ENCODE data around the gene SAMM50.
"Not testable (repeated sequence)": the region's sequence is repeated elsewhere in the genome, so short reads cannot be mapped to it uniquely, and the experiment has no call there.

The SAMM50 gene

DNA sequence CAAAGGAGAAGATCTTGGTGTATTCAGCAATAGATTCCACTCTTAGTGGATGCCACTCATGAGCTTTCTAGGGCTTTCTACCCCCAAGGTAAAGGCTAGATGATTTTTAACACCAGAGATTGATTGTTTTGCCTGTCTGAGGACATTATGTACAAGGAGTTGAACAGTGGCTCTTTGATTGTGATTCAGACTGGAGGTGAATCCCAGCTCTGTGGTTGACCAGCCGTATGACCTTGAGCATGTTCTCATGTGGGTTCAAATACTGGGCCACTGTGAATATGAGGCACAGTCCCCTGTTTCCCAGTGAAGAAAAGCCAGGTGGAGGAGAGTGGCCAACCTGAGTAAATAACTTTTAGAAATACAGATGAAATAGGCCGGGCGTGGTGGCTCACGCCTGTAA is 44.9 kb downstream of the SAMM50 start:
- DNase-seq (ENCODE audit: low read depth in 2 of 2): no peak

DNA sequence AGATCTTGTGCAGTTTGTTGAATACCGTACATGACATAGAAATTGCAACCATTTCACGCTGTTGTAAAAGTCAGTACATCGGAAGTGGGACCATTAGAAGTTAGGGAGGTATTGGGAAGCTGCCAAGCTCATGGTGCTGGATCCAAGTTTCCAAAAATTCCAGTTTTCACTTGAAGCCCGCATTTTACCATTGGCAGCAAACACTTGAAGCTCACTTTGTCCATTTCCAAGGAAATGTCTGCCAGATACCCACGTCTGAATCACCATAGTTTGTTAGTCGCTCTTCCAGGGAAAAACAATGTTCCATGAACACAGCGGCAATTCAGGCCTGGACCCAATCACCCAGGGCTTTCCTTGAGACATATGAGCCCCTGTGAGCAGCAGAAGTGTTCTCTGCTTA is 46.3 kb downstream of the SAMM50 start:
- no peak for DNase-seq (ENCODE audit: low read depth in 2 of 2)

DNA sequence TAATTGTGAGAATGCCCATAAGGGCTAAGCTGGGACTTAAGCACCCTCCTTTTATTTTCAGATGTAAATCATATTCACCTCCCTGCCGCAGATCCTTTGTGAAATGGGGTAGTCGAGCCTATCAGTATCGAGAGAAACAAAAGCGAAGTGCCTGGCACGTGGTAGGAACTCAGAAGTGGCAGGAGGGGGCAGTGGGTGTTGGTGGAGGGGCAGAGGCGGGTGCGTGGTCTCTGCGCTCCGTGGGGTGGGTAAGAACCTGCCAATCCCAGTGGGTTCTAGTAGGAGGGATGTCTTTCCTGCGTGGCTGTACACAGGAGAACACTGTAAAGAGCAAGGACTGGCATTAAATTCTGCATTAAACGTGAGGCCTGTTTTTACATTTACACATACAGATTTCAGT is 47.1 kb downstream of the SAMM50 start:
- DNase-seq (ENCODE audit: low read depth in 2 of 2): no peak

DNA sequence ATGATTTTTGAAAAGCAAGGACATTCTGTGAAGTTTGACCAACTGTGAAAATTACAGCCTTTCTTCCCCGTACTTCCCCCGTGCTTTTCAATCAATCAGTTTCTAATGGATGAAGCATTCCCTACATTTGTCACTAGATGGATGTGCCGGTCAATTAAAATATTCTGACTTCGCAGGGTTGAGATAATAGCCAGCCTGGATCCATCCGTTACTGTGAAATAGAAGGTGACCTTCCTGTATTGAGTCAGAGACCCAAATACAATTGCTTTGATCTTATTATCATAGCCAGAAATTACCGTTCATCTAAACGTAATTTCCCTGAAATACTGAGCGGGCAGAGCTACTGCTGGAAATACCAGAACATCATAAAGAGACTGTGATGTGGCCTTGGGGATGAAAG is 47.8 kb downstream of the SAMM50 start:
- DNase-seq (ENCODE audit: low read depth in 2 of 2): no peak

GRCh38 chr22:44003405-44004103 is 48.3 kb downstream of the SAMM50 start:
- DNase-seq (ENCODE audit: low read depth in 2 of 2): no peak

DNA sequence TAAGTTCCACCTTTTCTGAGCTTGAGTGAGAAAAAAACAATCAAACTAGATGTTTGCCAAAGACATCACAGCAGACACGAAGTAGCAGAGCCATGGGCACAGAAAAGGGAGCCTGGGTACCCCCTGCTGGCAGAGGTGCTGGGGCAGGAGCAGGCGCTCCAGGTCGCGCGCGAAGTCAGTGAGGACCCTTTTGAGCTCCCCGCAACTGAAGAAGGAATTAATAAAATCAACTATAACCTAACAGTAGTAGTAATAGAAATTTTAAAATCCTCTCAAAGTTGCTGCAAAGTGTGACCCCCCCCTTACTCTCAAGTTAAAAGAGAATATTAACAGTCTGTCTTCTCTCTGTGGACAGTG is 48.8 kb downstream of the SAMM50 start:
- no peak for DNase-seq (ENCODE audit: low read depth in 2 of 2)

GRCh38 chr22:44005524-44005923 is 50.3 kb downstream of the SAMM50 start:
- no peak for DNase-seq (ENCODE audit: low read depth in 2 of 2)

DNA sequence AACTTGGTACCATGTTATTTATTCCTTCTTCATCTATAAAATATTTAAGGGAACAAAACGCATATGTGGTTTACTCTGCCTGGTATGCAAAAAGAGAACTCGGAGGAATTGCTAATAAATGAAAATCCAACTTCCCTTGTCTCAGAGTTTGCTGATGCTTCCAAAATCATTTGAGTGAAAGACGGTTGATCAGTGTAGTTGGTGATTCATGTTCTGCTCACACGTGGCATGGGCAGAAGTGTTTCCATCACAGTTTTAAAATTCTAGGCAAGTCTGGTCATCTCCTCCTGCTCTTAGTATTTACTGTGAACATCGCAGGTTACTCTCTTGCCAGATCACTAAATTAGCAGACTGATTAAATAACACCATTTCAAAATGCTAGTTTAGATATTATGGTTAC is 56.9 kb downstream of the SAMM50 start:
- no peak for DNase-seq (ENCODE audit: low read depth in 2 of 2)

GRCh38 chr22:44012591-44012990 is 57.3 kb downstream of the SAMM50 start:
- no peak for DNase-seq (ENCODE audit: low read depth in 2 of 2)

DNA sequence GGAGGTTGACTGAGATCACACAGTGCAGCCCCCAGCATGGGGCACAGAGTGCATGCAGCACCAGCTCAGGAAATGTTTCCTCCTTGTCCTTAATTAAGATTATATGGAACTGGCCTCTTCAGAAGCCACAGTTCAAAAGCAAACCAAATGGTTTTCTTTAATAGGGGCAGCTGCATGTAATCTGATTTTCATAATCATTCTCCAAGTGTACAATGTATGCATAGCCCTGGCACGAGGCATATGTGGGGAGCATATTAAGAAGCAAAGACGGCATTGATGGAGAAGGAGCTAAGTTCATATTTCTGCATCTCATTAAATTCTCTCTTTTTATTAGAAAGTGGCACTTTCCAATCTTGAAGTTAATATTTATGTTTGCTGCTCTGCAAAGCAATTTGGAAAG is 59.0 kb downstream of the SAMM50 start:
- no peak for DNase-seq (ENCODE audit: low read depth in 2 of 2)

GRCh38 chr22:44016586-44016985 is 61.3 kb downstream of the SAMM50 start:
- DNase-seq (ENCODE audit: low read depth in 2 of 2): not testable (repeated sequence)

- DNase-seq (ENCODE audit: low read depth in 2 of 2): no peak
Observed at GRCh38 chr22:44018594-44018993, 63.4 kb downstream of the SAMM50 start.

GRCh38 chr22:44019416-44019815 is 64.2 kb downstream of the SAMM50 start:
- DNase-seq (ENCODE audit: low read depth in 2 of 2): no peak

- no peak for DNase-seq (ENCODE audit: low read depth in 2 of 2)
Observed at GRCh38 chr22:44019846-44020245, 64.6 kb downstream of the SAMM50 start.

- no peak for DNase-seq (ENCODE audit: low read depth in 2 of 2)
Observed at GRCh38 chr22:44020981-44021380, 65.7 kb downstream of the SAMM50 start.

GRCh38 chr22:44023404-44024287 is 68.4 kb downstream of the SAMM50 start:
- DNase-seq (ENCODE audit: low read depth in 2 of 2): no peak

DNA sequence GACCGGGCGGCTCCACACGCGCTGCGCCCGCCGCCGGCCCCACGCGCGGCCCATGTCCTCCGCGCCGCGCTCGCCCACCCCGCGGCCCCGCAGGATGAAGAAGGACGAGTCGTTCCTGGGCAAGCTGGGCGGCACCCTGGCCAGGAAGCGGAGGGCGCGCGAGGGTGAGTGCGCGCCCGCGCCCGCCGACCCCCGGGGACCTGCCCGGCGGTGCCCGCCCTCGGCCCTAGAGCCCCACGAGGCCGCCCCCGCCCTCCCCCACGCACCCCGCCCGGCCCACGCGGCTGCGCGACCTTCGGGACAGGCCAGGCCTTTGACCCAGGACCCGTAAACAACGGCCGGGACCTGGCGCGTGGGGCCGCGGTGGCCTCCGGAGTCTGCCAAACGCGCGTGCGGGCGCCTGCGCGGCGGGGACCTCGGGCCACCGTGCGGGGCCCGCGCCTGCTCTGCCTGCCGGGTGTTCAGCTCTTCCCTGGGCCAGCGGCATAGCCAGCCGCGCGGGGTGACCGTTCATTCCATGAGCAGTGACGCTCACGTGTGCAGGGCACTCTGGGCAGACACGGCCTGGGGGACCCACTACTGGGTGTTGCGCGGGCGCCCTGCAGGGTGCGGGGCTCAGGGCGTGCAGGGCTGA is 69.2 kb downstream of the SAMM50 start, which contains the start of gene PARVB:
Gene PARVB, plus strand, starts transcription at position 15 of the 634 bp plus-strand sequence. Its CDS starts 38 bp downstream, at position 53.
- no peak for DNase-seq (ENCODE audit: low read depth in 2 of 2)

DNA sequence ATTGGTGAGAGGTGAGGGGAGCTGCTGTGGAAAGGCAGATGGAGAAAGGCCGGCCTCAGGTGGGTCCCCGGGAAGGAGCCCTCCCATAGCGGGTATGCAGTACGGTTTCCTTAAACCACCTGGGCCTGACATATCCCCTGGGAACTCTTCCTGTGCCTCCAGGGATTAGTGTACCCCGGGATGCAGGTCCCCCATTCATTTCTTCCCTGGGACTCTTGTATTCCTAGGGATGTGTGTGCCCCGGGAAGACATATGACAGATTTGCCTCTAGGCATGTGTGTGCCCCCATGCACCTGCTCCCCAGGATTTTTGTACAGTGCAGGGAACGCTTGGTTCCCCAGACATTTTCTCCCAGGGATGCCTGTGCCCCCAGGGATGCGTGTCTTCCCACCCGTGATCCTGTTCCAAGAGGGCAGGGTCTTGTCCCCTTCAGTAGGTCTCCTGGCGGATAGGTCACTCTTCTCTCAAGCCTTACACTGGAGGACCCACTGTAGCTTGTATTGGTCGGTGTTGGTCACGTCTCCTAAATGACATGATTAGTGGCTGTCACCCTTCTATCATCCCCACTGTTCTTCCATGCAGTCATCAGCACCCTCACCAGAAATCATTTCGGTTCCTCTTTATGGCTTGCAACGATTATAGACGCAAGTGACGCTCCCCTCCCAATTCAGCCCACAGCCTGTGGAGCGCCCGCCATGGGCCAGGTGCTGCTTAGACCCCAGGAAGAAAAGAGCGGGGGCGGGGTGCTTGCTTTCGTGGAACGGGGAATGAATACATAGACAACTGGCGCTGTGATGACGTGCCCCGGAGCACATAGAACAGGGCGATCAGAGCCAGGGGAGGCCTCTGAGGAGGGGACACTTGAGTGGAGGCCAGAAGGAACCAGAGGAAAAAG is 70.2 kb downstream of the SAMM50 start:
- no peak for DNase-seq (ENCODE audit: low read depth in 2 of 2)

- no peak for DNase-seq (ENCODE audit: low read depth in 2 of 2)
Observed at GRCh38 chr22:44026066-44026629, 70.9 kb downstream of the SAMM50 start.

GRCh38 chr22:44026630-44027511 is 71.6 kb downstream of the SAMM50 start:
- DNase-seq (ENCODE audit: low read depth in 2 of 2): peak; percentile 31 to 67
